CD14-positive monocyte (primary cell): ENCODE measurements around the gene LRRC10B. TPM values are rescaled to one million over a fixed set of nuclear protein-coding genes. Genes with fewer than 3 reads are reported as not detected.

Source experiments
- DNase-seq, 3 donors: peaks; one replicate each; pipeline ENCODE4 v3.0.0-alpha.2; 2011 to 2022
- H2AFZ ChIP-seq: 2 replicates; pipeline ENCODE4 v1.6.0; 2012; ENCODE audit warnings: mild to moderate bottlenecking, low read depth, low read length, inconsistent platforms; ENCODE audit not compliant: insufficient read depth, poor library complexity, severe bottlenecking
- H3K27ac ChIP-seq, 2 donors: 1 replicate in 1 of 2; 2 replicates in 1 of 2; pipeline ENCODE4 v1.5.1; 2012 to 2013; ENCODE audit warnings: low read length in 2 of 2, control low read depth in 1 of 2, inconsistent platforms in 1 of 2, low read depth in 1 of 2, mild to moderate bottlenecking in 1 of 2
- H3K27me3 ChIP-seq, 2 donors: one replicate each; pipeline versions ENCODE4 v1.6.0 to v1.6.1; 2011 to 2013; ENCODE audit warnings: low read length in 2 of 2; ENCODE audit not compliant: control insufficient read depth in 2 of 2, insufficient read depth in 2 of 2
- H3K36me3 ChIP-seq, 2 donors: replicated peaks in 1 of 2; 1 replicate in 1 of 2; 2 replicates in 1 of 2; pipeline versions ENCODE4 v1.5.1 to v1.6.1; 2012 to 2013; ENCODE audit warnings: low read length in 2 of 2, control low read depth in 1 of 2, inconsistent platforms in 1 of 2, mild to moderate bottlenecking in 1 of 2; ENCODE audit not compliant: insufficient read depth in 2 of 2, control insufficient read depth in 1 of 2
- H3K4me1 ChIP-seq, 2 donors: 1 replicate in 1 of 2; 2 replicates in 1 of 2; pipeline versions ENCODE4 v1.5.1 to v1.6.1; 2012 to 2013; ENCODE audit warnings: low read length in 2 of 2, control low read depth in 1 of 2, inconsistent platforms in 1 of 2, mild to moderate bottlenecking in 1 of 2, moderate library complexity in 1 of 2; ENCODE audit not compliant: insufficient read depth in 2 of 2, control insufficient read depth in 1 of 2
- H3K4me2 ChIP-seq: replicated peaks from 2 replicates; pipeline ENCODE3; 2012; ENCODE audit warnings: low read length, moderate library complexity, mild to moderate bottlenecking; ENCODE audit not compliant: poor library complexity, severe bottlenecking; ENCODE audit errors: extremely low read depth
- H3K4me3 ChIP-seq, 3 experiments: fragments of 200-600 bp in 1 of 3; sonication (generic) in 1 of 3; replicated peaks in 1 of 3; 1 replicate in 2 of 3; 2 replicates in 1 of 3; pipeline ENCODE4 v1.5.1; 2011 to 2013; ENCODE audit warnings: low read length in 3 of 3, mild to moderate bottlenecking in 3 of 3, control low read depth in 2 of 3, low read depth in 2 of 3, inconsistent platforms in 1 of 3, moderate library complexity in 1 of 3
- H3K79me2 ChIP-seq: 2 replicates; pipeline ENCODE4 v1.6.0; 2012; ENCODE audit warnings: mild to moderate bottlenecking, control low read depth, inconsistent platforms, low read length, moderate library complexity; ENCODE audit not compliant: insufficient read depth
- H3K9ac ChIP-seq: 2 replicates; pipeline ENCODE4 v1.6.0; 2017; ENCODE audit warnings: low read length, mild to moderate bottlenecking; ENCODE audit not compliant: insufficient read depth, poor library complexity, severe bottlenecking
- H3K9me3 ChIP-seq, 2 donors: replicated peaks in 1 of 2; 1 replicate in 1 of 2; 2 replicates in 1 of 2; pipeline versions ENCODE4 v1.5.1 to v1.6.1; 2012 to 2013; ENCODE audit warnings: low read length in 2 of 2, control low read depth in 1 of 2; ENCODE audit not compliant: control insufficient read depth in 1 of 2, insufficient read depth in 1 of 2
- H4K20me1 ChIP-seq: 2 replicates; pipeline ENCODE4 v1.6.0; 2012; ENCODE audit warnings: mild to moderate bottlenecking, low read length, control low read depth, moderate library complexity; ENCODE audit not compliant: insufficient read depth
- H3K27ac Mint-ChIP-seq, 7 donors: one replicate each; pipeline ENCODE4 v1.8.0; 2020; ENCODE audit warnings: mild to moderate bottlenecking in 7 of 7, mixed read lengths in 7 of 7, moderate library complexity in 6 of 7, inconsistent platforms in 2 of 7
- H3K27me3 Mint-ChIP-seq, 3 donors: one replicate each; pipeline ENCODE4 v1.8.0; 2021 to 2022; ENCODE audit warnings: low read depth in 3 of 3, mild to moderate bottlenecking in 3 of 3, mixed read lengths in 3 of 3, moderate library complexity in 3 of 3, inconsistent platforms in 1 of 3
- H3K36me3 Mint-ChIP-seq, 2 donors: one replicate each; pipeline ENCODE4 v1.8.0; 2020; ENCODE audit warnings: mixed read lengths in 2 of 2, inconsistent platforms in 1 of 2, mild to moderate bottlenecking in 1 of 2
- H3K4me1 Mint-ChIP-seq: one replicate; pipeline ENCODE4 v1.8.0; 2020; ENCODE audit warnings: mild to moderate bottlenecking, mixed read lengths
- H3K4me3 Mint-ChIP-seq, 2 donors: one replicate each; pipeline ENCODE4 v1.8.0; 2020; ENCODE audit warnings: mild to moderate bottlenecking in 2 of 2, mixed read lengths in 2 of 2, moderate library complexity in 1 of 2
- H3K9me3 Mint-ChIP-seq, 7 donors: one replicate each; pipeline ENCODE4 v1.8.0; 2020 to 2022; ENCODE audit warnings: mixed read lengths in 7 of 7, mild to moderate bottlenecking in 6 of 7, moderate library complexity in 6 of 7, inconsistent platforms in 2 of 7
- CTCF ChIP-seq: fragments of 200-600 bp; IDR thresholded peaks from one replicate; pipeline ENCODE4 v1.8.0; 2022; ENCODE audit warnings: antibody characterized with exemption, mild to moderate bottlenecking
- WGBS: methylation state at CpG from one replicate; pipeline ENCODE4 v1.1.5; 2013; ENCODE audit warnings: missing lambda C conversion rate; ENCODE audit not compliant: insufficient coverage; 5-methylcytosine and 5-hydroxymethylcytosine counted together
- intact Hi-C, 2 donors: fragments of 100-400 bp; cut with micrococcal nuclease; formaldehyde crosslinking; loops; one replicate each; pipeline versions ENCODE4 v1.15.0 to v1.15.1; 2023
- polyA plus RNA-seq, 3 donors: library from polyadenylated mRNA; depleted of rRNA in 1 of 3; unstranded in 2 of 3; stranded (reverse) in 1 of 3; fragments of 300-500 nt in 2 of 3; fragments of >200 nt in 1 of 3; fragmentation: Illumina TruSeq in 2 of 3; gene quantifications; 1 replicate in 2 of 3; 2 replicates in 1 of 3; pipeline ENCODE4 v1.2.3, GENCODE V29; 2012 to 2021

LRRC10B gene
- polyA plus RNA-seq, 3 donors, result not detected

- intact Hi-C loops, result loop anchor here (5.0 kb wide), 2 partner anchors 41 to 161 kb away; no protein-coding TSS in a partner anchor
- Mint-ChIP-seq H3K36me3 (peaks cover 14 to 16% of the 10 kb centered on the region in 2 donors), H3K27me3 (peaks cover 0 to 3% (median 2%) of the 10 kb centered on the region in 3 donors)
Measured at GRCh38 chr11:61476371-61476770, 32.2 kb upstream of the LRRC10B start.

GRCh38 chr11:61477126-61477525 lies 31.4 kb upstream of the LRRC10B start:
- Histone ChIP-seq H3K27ac (no peak overlapping the region), H3K4me2 (no peak overlapping the region), H3K9ac (no peak overlapping the region), H3K4me1 (no peaks in the 10 kb centered on the region), H2AFZ (no peak overlapping the region), H4K20me1 (no peaks in the 10 kb centered on the region), H3K36me3 (peaks cover 5 to 19% of the 10 kb centered on the region in 2 donors), H3K4me3 (no peak overlapping the region), H3K79me2 (no peaks in the 10 kb centered on the region), H3K9me3 (no peaks in the 10 kb centered on the region), H3K27me3 (no peaks in the 10 kb centered on the region)
- no peak for DNase-seq
- no peak overlapping the region for H3K4me3 Mint-ChIP-seq
- WGBS, result 82% methylated on average over 8 of the region's 8 CpGs
- peaks cover 0 to 3% (median 0%) of the 10 kb centered on the region in 7 donors for H3K9me3 Mint-ChIP-seq
- peak overlapping the region in 1 of 7 donors; percentile 45 for H3K27ac Mint-ChIP-seq
- H3K27me3 Mint-ChIP-seq, result peaks cover 0 to 3% (median 2%) of the 10 kb centered on the region in 3 donors
- H3K4me1 Mint-ChIP-seq, result no peaks in the 10 kb centered on the region
- intact Hi-C loops, result loop anchor here (5.0 kb wide), 2 partner anchors 40 to 160 kb away; no protein-coding TSS in a partner anchor
- no peak for TF ChIP-seq CTCF
- peaks cover 10 to 16% of the 10 kb centered on the region in 2 donors for H3K36me3 Mint-ChIP-seq

More at GRCh38 chr11:61476371-61476770, 32.2 kb upstream of the LRRC10B start:
- no peaks in the 10 kb centered on the region for H3K9me3 ChIP-seq
- H3K4me2 ChIP-seq, result no peak overlapping the region
- H3K4me1 ChIP-seq, result no peaks in the 10 kb centered on the region
- H3K4me3 ChIP-seq, result no peak overlapping the region
- no peak overlapping the region for H3K4me3 Mint-ChIP-seq
- H3K27me3 ChIP-seq, result no peaks in the 10 kb centered on the region
- peaks cover 0 to 3% (median 0%) of the 10 kb centered on the region in 7 donors for H3K9me3 Mint-ChIP-seq
- no peak overlapping the region for H3K9ac ChIP-seq
- no peaks in the 10 kb centered on the region for H4K20me1 ChIP-seq
- no peak for TF ChIP-seq CTCF
- H3K4me1 Mint-ChIP-seq, result no peaks in the 10 kb centered on the region
- peaks cover 8 to 19% of the 10 kb centered on the region in 2 donors for H3K36me3 ChIP-seq
- 95% methylated on average over 3 of the region's 3 CpGs for WGBS
- DNase-seq, result no peak
- H3K27ac Mint-ChIP-seq, result no peak overlapping the region
- no peaks in the 10 kb centered on the region for H3K79me2 ChIP-seq
- no peak overlapping the region for H2AFZ ChIP-seq
- no peak overlapping the region for H3K27ac ChIP-seq
